GM12865 (cell line): ENCODE measurements around the gene SYT2.

Experiments
- DNase-seq: peaks from one replicate; pipeline ENCODE4 v3.0.0; 2010; ENCODE audit warnings: low read depth
- H3K4me3 ChIP-seq: 2 replicates; pipeline ENCODE4 v1.5.1; 2011; ENCODE audit warnings: mild to moderate bottlenecking, low read depth, low read length, control low read depth
- CTCF ChIP-seq: IDR thresholded peaks from 2 replicates; pipeline ENCODE4 v1.5.1; 2011; ENCODE audit warnings: low read length, control low read depth, low read depth, inconsistent platforms; ENCODE audit not compliant: insufficient read depth; ENCODE audit errors: missing control alignments

The SYT2 gene

GRCh38 chr1:202590975-202591411 is 119.3 kb downstream of the SYT2 start:
- no peak for TF ChIP-seq CTCF
- H3K4me3 ChIP-seq: no peak overlapping the region
- no peak for DNase-seq

GRCh38 chr1:202590126-202590525 is 120.1 kb downstream of the SYT2 start:
- TF ChIP-seq CTCF: no peak
- DNase-seq: no peak
- no peak overlapping the region for H3K4me3 ChIP-seq

DNA sequence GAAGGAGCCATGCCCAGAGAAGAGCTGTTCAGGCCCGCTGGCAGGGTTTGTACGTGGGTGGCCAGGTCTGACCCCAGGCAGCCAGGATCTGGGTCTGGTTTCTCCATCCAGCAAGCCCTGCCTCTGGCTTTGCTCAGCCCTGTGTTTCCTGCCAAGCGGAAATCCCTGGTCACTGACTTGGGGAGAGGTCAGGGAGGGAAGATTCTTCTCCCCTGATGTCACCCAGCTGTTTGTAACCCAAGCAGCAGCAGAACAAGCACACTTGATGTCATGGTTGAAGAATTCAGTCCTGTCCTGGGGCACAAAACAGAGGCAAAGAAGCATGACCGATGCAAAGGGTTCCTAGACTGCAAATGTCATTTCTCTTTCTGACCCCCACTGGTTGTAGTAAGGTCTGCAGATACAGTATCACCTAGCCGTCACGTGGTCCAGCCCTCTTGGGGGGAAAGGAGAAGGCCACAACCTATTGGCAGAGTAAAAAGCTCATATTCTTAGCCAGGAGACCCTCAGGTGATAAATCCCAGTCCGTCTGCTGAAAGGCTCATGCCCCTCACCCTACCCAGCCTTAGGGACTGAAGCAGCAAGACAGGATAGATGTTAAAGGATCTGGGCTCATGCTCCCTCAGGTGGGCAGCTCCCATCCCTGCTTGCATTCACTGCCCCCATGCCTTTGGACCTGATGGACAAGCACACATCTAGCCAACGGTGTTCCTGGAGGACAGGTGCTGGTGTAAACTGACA is 120.9 kb downstream of the SYT2 start:
- peak; percentile 35 for DNase-seq
- H3K4me3 ChIP-seq: no peak overlapping the region
- TF ChIP-seq CTCF: no peak

DNA sequence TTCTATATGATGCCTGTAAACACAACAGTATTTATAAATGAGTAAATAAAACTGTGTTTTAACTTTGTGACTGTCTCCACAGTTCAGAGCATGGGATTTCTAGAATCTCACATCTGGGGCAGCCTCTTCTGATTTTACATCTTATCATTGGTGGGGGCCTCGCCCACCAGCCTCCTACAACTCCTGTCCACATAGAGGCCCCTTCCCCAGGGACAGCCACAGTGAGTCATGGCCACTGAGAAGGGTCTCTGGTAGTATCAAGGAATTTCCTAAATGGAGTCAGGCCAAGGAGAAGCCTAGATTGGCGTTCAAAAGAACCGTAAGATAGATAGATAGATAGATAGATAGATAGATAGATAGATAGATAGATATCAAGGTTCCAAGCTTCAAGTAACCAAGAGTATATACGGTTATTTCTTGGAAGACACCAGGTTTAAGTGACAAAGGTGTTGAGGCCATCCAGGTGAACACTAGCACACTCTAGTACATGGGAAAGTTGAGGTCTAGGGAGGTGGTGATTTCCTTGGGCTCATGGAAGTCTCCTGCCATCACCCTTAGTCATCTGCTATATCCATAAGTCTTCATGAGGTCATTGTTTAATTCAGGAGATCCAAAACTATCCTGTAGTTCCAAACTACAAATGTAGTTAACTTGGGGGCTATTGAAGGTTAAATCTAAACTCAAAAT is 121.6 kb downstream of the SYT2 start:
- H3K4me3 ChIP-seq: no peak overlapping the region
- DNase-seq: no peak
- TF ChIP-seq CTCF: no peak

- H3K4me3 ChIP-seq: no peak overlapping the region
- TF ChIP-seq CTCF: no peak
- no peak for DNase-seq
Measured at GRCh38 chr1:202587859-202588485, 122.3 kb downstream of the SYT2 start.

DNA sequence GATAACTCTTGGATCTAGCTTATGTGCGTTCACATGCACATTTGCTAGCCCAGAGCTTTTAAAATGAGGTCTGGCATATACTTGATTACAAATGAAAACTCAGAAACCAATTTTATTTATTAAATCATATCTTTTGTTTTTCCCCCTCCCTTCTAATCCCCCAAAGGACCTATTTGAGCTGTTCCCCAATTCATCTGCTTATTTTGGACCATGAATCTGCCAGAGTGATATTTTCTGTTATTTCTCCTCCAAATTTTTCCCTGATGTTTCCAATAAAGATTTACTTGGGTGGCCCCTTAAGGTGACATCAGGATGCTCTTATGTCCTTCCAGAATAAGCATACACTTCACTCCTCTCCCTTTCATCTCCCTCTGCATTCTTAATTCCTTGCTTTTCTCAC is 123.4 kb downstream of the SYT2 start:
- H3K4me3 ChIP-seq: no peak overlapping the region
- TF ChIP-seq CTCF: no peak
- DNase-seq: no peak
